ENCODE data around the gene MRNIP.

- TF ChIP-seq YY1 (IDR thresholded peaks at IDR 0.05; ENCODE audit: insufficient read depth, insufficient read length) = no peak
- no peak for TF ChIP-seq ZNF274 (IDR thresholded peaks at IDR 0.05; ENCODE audit: low read depth, low read length)
Observed at GRCh38 chr5:179800071-179800695, 58.4 kb downstream of the MRNIP start.
